Thyroid gland (tissue), 4 donors: ENCODE data around the gene MGLL. TPM values are rescaled to one million over a fixed set of nuclear protein-coding genes. Genes with fewer than 3 reads are reported as not detected.

Source experiments
- DNase-seq, 2 donors: peaks; one replicate each; pipeline ENCODE4 v3.0.0-alpha.2; 2019
- H3K27ac ChIP-seq, 3 donors: fragments of 200-600 bp; sonication (generic); 1 replicate in 2 of 3; 2 replicates in 1 of 3; pipeline ENCODE4 v1.5.1; 2016 to 2019; ENCODE audit warnings: mild to moderate bottlenecking in 1 of 3, moderate library complexity in 1 of 3
- H3K27me3 ChIP-seq: fragments of 200-600 bp; sonication (generic); one replicate; pipeline ENCODE4 v1.5.1; 2019
- H3K36me3 ChIP-seq, 2 donors: fragments of 200-600 bp; sonication (generic); one replicate each; pipeline ENCODE4 v1.5.1; 2016 to 2019
- H3K4me1 ChIP-seq, 2 donors: fragments of 200-600 bp; sonication (generic); one replicate each; pipeline ENCODE4 v1.5.1; 2017 to 2019
- H3K4me3 ChIP-seq, 3 donors: fragments of 200-600 bp; sonication (generic); replicated peaks in 1 of 3; 1 replicate in 2 of 3; 2 replicates in 1 of 3; pipeline ENCODE4 v1.5.1; 2016; ENCODE audit warnings: mild to moderate bottlenecking in 1 of 3
- H3K9me3 ChIP-seq: fragments of 200-600 bp; sonication (generic); one replicate; pipeline ENCODE4 v1.5.1; 2017
- POLR2A ChIP-seq, 2 donors: fragments of 450-650 bp; IDR thresholded peaks; one replicate each; pipeline ENCODE4 v1.6.1; 2017; ENCODE audit warnings: antibody characterized with exemption in 2 of 2, mild to moderate bottlenecking in 2 of 2, moderate library complexity in 1 of 2
- WGBS, 2 donors: methylation state at CpG; one replicate each; pipeline ENCODE4 v1.1.5; 2017; 5-methylcytosine and 5-hydroxymethylcytosine counted together
- intact Hi-C: fragments of 100-400 bp; cut with DNase I; formaldehyde crosslinking; loops from one replicate; pipeline ENCODE4 v1.15.1; 2023
- total RNA-seq, 4 donors: library from RNA; depleted of rRNA; stranded (reverse); fragments of >200 nt; gene quantifications; one replicate each; pipeline ENCODE4 v1.2.3, GENCODE V29; 2016
- TF ChIP-seq, protein P1 (sequence below), 6 experiments: fragments of 200-600 bp in 3 of 6; fragments of 450-650 bp in 3 of 6; sonication (generic) in 3 of 6; IDR thresholded peaks; one replicate each; pipeline ENCODE4 v1.5.1; 2016 to 2019; ENCODE audit warnings: antibody characterized with exemption in 6 of 6, mild to moderate bottlenecking in 2 of 6, inconsistent platforms in 1 of 6, moderate library complexity in 1 of 6

The MGLL gene
- total RNA-seq, 4 donors from 2014 or later, result 12.4 to 24.7 (median 18.4) TPM

- H3K4me1 ChIP-seq, result peaks cover 0 to 12% of the 10 kb centered on the region in 2 donors
- H3K9me3 ChIP-seq, result no peaks in the 10 kb centered on the region
- no peak for DNase-seq
- H3K27ac ChIP-seq, result no peak overlapping the region
- no peak overlapping the region for H3K4me3 ChIP-seq
- no peaks in the 10 kb centered on the region for H3K27me3 ChIP-seq
- 73 to 82% methylated on average over 8 of the region's 8 CpGs for WGBS, 2 donors
- H3K36me3 ChIP-seq, result no peaks in the 10 kb centered on the region
- intact Hi-C loops, result no loop called here
- TF ChIP-seq, protein P1, sequence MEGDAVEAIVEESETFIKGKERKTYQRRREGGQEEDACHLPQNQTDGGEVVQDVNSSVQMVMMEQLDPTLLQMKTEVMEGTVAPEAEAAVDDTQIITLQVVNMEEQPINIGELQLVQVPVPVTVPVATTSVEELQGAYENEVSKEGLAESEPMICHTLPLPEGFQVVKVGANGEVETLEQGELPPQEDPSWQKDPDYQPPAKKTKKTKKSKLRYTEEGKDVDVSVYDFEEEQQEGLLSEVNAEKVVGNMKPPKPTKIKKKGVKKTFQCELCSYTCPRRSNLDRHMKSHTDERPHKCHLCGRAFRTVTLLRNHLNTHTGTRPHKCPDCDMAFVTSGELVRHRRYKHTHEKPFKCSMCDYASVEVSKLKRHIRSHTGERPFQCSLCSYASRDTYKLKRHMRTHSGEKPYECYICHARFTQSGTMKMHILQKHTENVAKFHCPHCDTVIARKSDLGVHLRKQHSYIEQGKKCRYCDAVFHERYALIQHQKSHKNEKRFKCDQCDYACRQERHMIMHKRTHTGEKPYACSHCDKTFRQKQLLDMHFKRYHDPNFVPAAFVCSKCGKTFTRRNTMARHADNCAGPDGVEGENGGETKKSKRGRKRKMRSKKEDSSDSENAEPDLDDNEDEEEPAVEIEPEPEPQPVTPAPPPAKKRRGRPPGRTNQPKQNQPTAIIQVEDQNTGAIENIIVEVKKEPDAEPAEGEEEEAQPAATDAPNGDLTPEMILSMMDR (IDR thresholded peaks at IDR 0.05), result no peak
- no peak for TF ChIP-seq POLR2A (IDR thresholded peaks at IDR 0.05)
These were observed 92.1 kb downstream of the MGLL start for GRCh38 chr3:127730171-127730570.

- WGBS, 2 donors, result 91 to 92% methylated on average over 4 of the region's 4 CpGs
- Histone ChIP-seq H3K27ac (no peak overlapping the region), H3K4me3 (no peak overlapping the region), H3K36me3 (no peaks in the 10 kb centered on the region), H3K4me1 (peaks cover 0 to 7% of the 10 kb centered on the region in 2 donors), H3K27me3 (no peaks in the 10 kb centered on the region), H3K9me3 (no peaks in the 10 kb centered on the region)
- no peak for DNase-seq
- TF ChIP-seq, protein P1 (IDR thresholded peaks at IDR 0.05), result no peak
- no peak for TF ChIP-seq POLR2A (IDR thresholded peaks at IDR 0.05)
- intact Hi-C loops, result no loop called here
These were observed 92.7 kb downstream of the MGLL start for GRCh38 chr3:127729556-127730056.

DNA sequence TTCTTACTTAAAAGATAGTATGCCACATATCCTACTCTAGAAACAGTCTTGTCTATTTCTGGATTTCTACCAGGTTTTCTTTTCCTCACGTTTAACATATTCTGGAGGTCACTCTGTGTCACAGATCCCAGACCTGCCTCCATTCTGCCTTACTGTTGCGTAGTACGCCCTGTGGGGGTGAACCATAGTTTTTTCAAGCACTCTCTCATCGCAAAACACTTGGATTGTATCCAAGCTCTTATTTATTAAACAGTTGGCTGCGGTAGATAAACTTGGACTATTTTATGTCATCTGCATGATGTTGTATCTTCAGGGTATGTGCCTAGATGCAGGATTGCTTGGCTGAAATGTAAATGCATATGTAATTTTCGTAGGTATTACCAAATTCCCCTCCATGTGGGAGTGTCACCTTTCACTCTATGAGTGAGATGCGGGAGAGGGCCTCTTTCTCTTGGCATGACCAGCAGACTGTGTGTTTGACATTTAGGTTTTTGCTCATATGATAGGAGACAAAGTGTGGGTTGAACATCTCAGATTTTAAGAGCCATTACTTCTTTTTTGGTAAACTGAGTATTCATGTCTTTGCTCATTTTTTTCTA is 93.8 kb downstream of the MGLL start:
- WGBS, 2 donors, result 64 to 74% methylated on average over 7 of the region's 7 CpGs
- intact Hi-C loops, result no loop called here
- H3K4me1 ChIP-seq, result no peaks in the 10 kb centered on the region
- DNase-seq, result no peak
- H3K4me3 ChIP-seq, result no peak overlapping the region
- H3K27ac ChIP-seq, result no peak overlapping the region
- H3K27me3 ChIP-seq, result no peaks in the 10 kb centered on the region
- no peaks in the 10 kb centered on the region for H3K9me3 ChIP-seq
- no peak for TF ChIP-seq POLR2A (IDR thresholded peaks at IDR 0.05)
- TF ChIP-seq, protein P1 (IDR thresholded peaks at IDR 0.05), result no peak
- H3K36me3 ChIP-seq, result no peaks in the 10 kb centered on the region

- Histone ChIP-seq H3K9me3 (no peaks in the 10 kb centered on the region), H3K27ac (no peak overlapping the region), H3K36me3 (no peaks in the 10 kb centered on the region), H3K27me3 (no peaks in the 10 kb centered on the region), H3K4me1 (peaks cover 0 to 3% of the 10 kb centered on the region in 2 donors), H3K4me3 (no peak overlapping the region)
- no peak for TF ChIP-seq POLR2A (IDR thresholded peaks at IDR 0.05)
- TF ChIP-seq, protein P1 (IDR thresholded peaks at IDR 0.05), result no peak
- WGBS, 2 donors, result 83 to 89% methylated on average over 3 of the region's 3 CpGs
- intact Hi-C loops, result no loop called here
- DNase-seq, result no peak
These were observed 95.4 kb downstream of the MGLL start for GRCh38 chr3:127726894-127727293.

DNA sequence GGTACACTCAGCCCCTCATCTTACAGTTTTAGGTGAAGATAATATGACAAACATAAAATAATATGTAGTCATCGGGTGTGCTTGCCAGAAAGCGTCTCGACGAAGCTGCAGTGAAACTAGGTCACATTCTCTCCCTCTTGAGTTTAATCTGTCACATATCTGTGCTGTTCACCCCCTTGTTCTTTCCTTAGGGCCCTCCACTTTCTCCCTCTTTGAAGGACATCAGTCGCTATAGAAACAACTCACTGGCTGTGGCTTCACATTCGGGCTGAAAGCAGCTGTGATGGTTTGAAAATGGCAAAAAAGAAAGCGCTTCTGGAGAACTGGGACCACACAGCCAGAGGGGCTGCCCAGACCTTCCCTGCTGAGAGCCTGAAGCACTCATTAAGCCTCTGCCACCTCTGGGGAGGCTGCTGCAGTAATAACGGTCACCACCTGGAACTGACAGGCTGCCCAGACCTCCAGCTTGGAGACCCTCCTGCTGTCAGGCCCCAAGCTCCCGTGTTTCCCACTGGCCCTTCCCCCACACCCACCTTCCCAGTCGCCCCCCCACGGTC is 99.2 kb downstream of the MGLL start:
- no peak overlapping the region for H3K4me3 ChIP-seq
- H3K27me3 ChIP-seq, result no peaks in the 10 kb centered on the region
- H3K36me3 ChIP-seq, result no peaks in the 10 kb centered on the region
- 31 to 37% methylated on average over 11 of the region's 11 CpGs for WGBS, 2 donors
- TF ChIP-seq, protein P1 (IDR thresholded peaks at IDR 0.05), result no peak
- no peak for TF ChIP-seq POLR2A (IDR thresholded peaks at IDR 0.05)
- no peak overlapping the region for H3K27ac ChIP-seq
- DNase-seq, result no peak
- no peaks in the 10 kb centered on the region for H3K9me3 ChIP-seq
- peaks cover 0 to 3% of the 10 kb centered on the region in 2 donors for H3K4me1 ChIP-seq
- intact Hi-C loops, result no loop called here
